Camera-type eye (tissue), 1 donor: ENCODE measurements around the gene RPL27A. TPM values are rescaled to one million over a fixed set of nuclear protein-coding genes. Genes with fewer than 3 reads are reported as not detected.

Experiments
- total RNA-seq: library from RNA; depleted of rRNA; stranded (reverse); fragments of >200 nt; gene quantifications from one replicate; pipeline ENCODE4 v1.2.3, GENCODE V29; 2014

Gene RPL27A
- total RNA-seq, result 436 TPM

GRCh38 chr11:8682303-8683114 lies at the start of gene RPL27A, which contains the start of gene TRIM66:
Gene RPL27A, plus strand, starts transcription at chr11:8682792. Its CDS starts 22 bp downstream, at chr11:8682814.
Gene TRIM66, minus strand, starts transcription at chr11:8682665. Its CDS starts 10,391 bp downstream, at chr11:8672274.

Other genes starting within 250 kb of the RPL27A start
- gene STK33, start 88.6 kb upstream of the RPL27A start, total RNA-seq, result 36.1 TPM
- gene TRIM66, start 127 bp upstream of the RPL27A start, total RNA-seq, result 13.0 TPM
- 32.1 TPM for gene AKIP1, start 228.4 kb downstream of the RPL27A start, total RNA-seq